HG03439 (cell line): ENCODE results near the gene EDAR.

Source experiments
- ATAC-seq: cut with Tn5 transposase; IDR thresholded peaks from one replicate; pipeline ENCODE4 v1.9.1; 2021; ENCODE audit warnings: mild to moderate bottlenecking, moderate library complexity; ENCODE audit not compliant: unreplicated experiment

Gene EDAR

DNA sequence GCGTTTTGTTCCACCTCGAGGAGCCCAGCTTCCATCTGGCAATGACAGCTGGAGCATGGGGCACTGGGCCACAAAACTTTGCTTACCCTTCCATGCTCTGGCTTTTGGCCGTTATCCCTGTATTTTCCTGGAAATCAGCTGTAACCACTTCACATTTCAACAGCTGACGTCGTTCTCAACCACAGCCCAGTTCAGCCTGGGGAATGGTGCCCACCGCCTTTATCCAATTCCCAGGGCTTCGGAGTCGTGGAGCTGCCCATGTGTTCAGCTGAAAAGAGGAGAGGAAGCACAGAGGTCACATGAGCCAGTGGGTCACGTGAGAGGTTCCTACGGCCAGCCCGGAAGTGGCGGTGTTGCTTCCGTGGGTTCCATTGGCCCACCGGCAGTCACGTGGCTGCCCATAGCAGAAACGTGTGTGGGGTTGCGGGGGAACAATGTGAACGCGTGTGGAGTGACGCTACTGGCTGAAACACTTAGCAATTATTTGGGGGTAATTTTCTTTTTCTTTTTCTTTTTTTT, 16.7 kb upstream of the EDAR start:
- no peak for ATAC-seq

GRCh38 chr2:109001201-109001600, 12.2 kb upstream of the EDAR start:
- ATAC-seq = no peak

GRCh38 chr2:109000738-109001137, 11.7 kb upstream of the EDAR start:
- ATAC-seq = no peak

DNA sequence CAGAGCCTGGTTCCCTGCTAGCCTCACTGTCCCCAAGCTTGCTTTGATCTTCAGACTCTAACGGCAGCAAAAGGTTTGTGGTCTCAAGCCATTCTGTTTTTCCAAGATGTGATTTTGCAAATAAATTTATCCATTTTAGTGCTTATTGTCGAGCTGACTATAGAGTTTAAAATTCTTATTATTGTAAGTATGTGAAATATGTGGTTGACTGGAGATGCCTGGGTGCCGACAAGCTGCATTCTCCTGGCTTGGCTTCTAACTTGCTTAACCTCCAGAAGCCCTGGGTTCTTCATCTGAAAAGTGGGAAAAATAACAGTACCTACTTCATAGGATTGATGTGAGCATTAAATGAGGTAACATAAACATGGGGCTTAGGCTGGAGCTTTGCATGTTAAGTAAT, 9.9 kb upstream of the EDAR start:
- no peak for ATAC-seq

DNA sequence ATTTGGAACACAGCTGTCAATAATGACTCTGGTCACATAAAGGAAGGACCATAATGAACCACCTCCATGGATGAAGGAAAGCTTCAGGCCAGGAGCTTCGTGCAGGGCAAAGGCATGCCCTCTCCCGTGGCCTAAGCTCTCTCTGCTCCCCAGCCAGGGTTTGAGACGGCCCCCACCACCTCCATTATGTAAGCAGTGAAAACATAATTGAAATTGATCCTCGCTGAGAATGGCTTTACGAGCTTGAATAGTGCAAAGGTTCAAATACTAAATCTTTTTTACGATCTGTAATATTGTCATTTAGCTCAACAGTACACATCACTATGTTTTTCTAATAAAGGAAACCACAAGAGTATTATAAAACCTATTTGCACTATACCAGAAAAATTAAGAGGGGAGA, 5.2 kb upstream of the EDAR start:
- ATAC-seq = no peak

GRCh38 chr2:108993095-108993937, 4.3 kb upstream of the EDAR start:
- ATAC-seq = no peak

- no peak for ATAC-seq
These were observed 784 bp downstream of the EDAR start for GRCh38 chr2:108988076-108988795.

GRCh38 chr2:108986916-108987510, 2.0 kb downstream of the EDAR start:
- ATAC-seq = no peak

- no peak for ATAC-seq
These were observed 5.4 kb downstream of the EDAR start for GRCh38 chr2:108983610-108984009.

DNA sequence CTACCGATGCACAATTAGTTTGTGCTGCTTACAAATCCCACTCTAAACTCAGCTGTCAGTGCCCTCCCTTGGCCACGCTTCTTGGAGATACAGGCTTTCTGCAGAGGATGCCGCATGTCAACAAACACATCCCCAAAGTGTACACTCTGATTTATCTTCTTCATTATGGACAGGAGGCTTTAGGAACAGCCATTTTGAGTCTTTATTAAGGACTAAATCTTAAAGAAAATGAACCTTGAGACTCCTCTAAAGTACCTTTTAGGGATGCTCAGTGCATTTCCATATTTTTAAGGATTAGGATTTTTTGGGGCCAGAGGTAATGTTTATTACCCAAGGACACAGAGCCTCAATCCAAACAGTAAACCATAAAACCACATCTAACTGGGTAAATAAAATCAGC, 6.0 kb downstream of the EDAR start:
- ATAC-seq = no peak

GRCh38 chr2:108982259-108982679, 6.8 kb downstream of the EDAR start:
- no peak for ATAC-seq

GRCh38 chr2:108981846-108982245, 7.2 kb downstream of the EDAR start:
- no peak for ATAC-seq

- no peak for ATAC-seq
These were observed 8.9 kb downstream of the EDAR start for GRCh38 chr2:108980076-108980475.

- no peak for ATAC-seq
These were observed 9.6 kb downstream of the EDAR start for GRCh38 chr2:108979461-108979860.

DNA sequence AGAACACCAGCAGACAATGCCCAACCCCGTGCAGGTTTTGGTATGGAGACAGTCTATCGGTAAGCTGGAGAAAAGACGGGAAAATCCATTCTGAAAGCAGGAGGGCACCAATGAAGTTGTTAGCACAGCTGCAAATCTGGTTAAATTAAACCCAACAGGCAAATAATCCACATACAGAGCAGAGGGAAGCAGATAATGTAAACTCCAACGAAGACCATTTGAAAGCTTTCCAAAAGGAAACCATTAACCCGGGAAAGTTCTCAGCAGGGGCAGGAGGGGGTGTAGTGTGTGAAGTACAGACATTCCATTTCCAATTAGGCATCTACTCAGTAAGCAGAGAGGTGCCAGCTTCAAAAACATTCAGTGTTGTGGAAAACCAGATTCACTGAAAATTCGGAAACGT, 10.3 kb downstream of the EDAR start:
- no peak for ATAC-seq

GRCh38 chr2:108975613-108976435, 13.2 kb downstream of the EDAR start:
- ATAC-seq = no peak

DNA sequence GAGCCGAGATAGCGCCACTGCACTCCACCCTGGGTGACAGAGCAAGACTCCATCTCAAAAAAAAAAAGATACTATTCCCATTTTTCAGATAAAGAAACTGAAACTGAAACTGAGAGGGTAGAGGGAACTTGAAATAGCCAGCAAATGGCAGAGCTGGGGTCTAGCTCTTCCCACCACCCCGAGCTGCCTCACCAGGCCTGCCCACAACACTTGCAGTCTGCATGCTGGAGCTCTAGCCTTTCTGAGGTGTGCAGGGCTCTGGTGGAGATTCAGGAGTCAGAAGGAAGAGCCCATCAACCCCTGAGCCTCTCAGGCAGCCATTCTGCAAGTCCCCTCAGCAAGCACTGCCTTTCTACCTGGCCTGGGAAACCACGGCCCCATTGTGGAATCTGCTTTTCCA, 14.3 kb downstream of the EDAR start:
- ATAC-seq = no peak

- no peak for ATAC-seq
These were observed 16.4 kb downstream of the EDAR start for GRCh38 chr2:108972663-108973062.

DNA sequence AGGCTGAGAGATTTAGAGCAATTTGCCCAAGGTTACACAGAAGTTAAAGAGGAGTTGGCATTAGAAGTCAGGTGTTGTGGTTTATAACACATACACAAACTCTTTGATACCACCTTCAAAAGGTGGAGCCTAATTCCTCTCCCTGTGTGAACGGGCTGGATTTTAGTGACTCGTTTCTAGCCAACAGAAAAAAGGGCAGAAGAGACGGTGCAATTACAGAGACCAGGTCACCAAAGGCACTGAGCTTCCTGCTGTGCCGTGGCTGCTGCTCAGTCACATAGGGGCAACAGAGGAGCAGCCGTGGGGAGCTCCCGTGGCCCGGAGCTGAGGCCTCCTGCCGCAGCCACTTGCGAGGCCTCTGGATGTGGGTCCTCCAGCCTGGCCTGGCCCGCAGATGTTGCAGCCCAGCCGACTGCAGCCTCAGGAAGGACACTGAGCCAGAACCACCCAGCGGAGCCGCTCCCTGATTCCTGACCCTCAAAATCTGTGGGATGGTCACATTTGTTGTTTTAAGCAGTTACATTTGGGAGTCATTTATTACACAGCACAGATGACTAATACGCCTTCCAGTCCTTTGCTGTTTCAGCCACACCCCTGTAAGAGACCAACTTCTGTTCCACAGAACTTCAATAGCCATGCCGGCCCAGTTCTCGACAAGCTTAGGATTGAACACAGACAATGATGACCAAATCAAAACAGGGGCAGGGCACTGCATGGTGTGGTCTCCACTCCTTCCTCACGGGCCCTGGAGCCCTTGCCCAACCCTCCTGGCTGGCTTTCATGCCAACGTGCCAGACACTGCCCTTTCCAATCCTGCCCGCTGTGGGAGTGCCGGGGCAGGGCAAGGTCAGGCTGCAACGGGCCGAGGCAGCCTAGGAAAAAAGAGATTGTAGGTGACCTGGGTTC, 17.1 kb downstream of the EDAR start:
- ATAC-seq = no peak

DNA sequence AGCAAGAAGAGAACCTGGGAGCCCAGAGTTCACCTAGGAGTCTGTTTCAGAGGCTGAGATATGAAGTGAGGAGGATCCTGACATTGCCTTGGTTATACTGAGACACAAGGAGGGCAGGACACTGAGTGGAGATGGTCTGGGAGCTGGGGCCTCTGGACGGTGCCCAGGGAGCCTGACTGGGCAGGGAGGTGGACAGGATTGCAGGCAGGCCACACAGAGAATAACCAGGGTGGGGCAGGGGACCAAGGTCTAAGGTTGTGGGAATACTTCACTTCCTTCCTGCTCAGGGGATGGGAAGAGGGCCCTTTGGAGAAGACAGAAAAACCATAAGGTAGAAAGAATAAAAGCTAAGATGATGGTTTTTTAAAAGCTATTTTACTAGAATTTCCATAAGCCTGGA, 18.7 kb downstream of the EDAR start:
- ATAC-seq = no peak
